K562 (cell line): Measurements from ENCODE around the gene CHAC1. TPM values are rescaled to one million over a fixed set of nuclear protein-coding genes. Genes with fewer than 3 reads are reported as not detected.

Experiments
- ARNT ChIP-seq, 2 experiments: fragments of 450-650 bp; IDR thresholded peaks; 2 replicates each; pipeline ENCODE4 v1.6.1; 2016; ENCODE audit warnings: mild to moderate bottlenecking in 1 of 2
- CEBPZ ChIP-seq: fragments of 150-350 bp; IDR thresholded peaks from 2 replicates; pipeline ENCODE4 v1.6.1; 2014; ENCODE audit warnings: low read depth, mild to moderate bottlenecking, low read length, borderline replicate concordance
- IRF1 ChIP-seq: sonication (generic); formaldehyde crosslinking; IDR thresholded peaks from 2 replicates; pipeline ENCODE4 v1.8.0; 2022; ENCODE audit warnings: missing genetic modification reagents, mild to moderate bottlenecking, borderline replicate concordance
- MEF2D ChIP-seq: conservative IDR thresholded peaks from 2 replicates; pipeline ENCODE4 v1.6.1; 2016; ENCODE audit warnings: low read depth, missing genetic modification characterization, missing compliant biosample characterization
- MEIS2 ChIP-seq: fragments of 450-650 bp; IDR thresholded peaks from 2 replicates; pipeline ENCODE4 v1.6.1; 2014; ENCODE audit warnings: mild to moderate bottlenecking; ENCODE audit not compliant: partially characterized antibody
- NR2C1 ChIP-seq, 2 experiments: fragments of 450-650 bp; IDR thresholded peaks; 2 replicates each; pipeline ENCODE4 v1.6.1; 2017; ENCODE audit warnings: mild to moderate bottlenecking in 2 of 2, antibody characterized with exemption in 1 of 2, inconsistent platforms in 1 of 2, missing compliant biosample characterization in 1 of 2, missing genetic modification characterization in 1 of 2
- SNAPC5 ChIP-seq: fragments of 250-450 bp; sonication (Bioruptor Pico); IDR thresholded peaks from 2 replicates; pipeline ENCODE4 v1.8.0; 2021; ENCODE audit warnings: moderate library complexity, mild to moderate bottlenecking, inconsistent platforms
- SRSF7 ChIP-seq: fragments of 200-400 bp; formaldehyde crosslinking; optimal IDR thresholded peaks from 2 replicates; pipeline ENCODE3; 2017; ENCODE audit warnings: mild to moderate bottlenecking, low read depth, low read length
- ZBTB43 ChIP-seq: sonication (generic); formaldehyde crosslinking; IDR thresholded peaks from 2 replicates; pipeline ENCODE4 v1.8.0; 2023; ENCODE audit warnings: mild to moderate bottlenecking, missing genetic modification reagents
- ZC3H4 ChIP-seq: sonication (generic); formaldehyde crosslinking; IDR thresholded peaks from 2 replicates; pipeline ENCODE4 v1.9.0; 2021; ENCODE audit warnings: missing genetic modification reagents, borderline replicate concordance
- ZKSCAN3 ChIP-seq: fragments of 250-450 bp; sonication (Bioruptor Pico); IDR thresholded peaks from 2 replicates; pipeline ENCODE4 v1.4.0; 2020
- ZNF174 ChIP-seq: fragments of 250-450 bp; sonication (Bioruptor Pico); IDR thresholded peaks from 2 replicates; pipeline ENCODE4 v1.4.0; 2020; ENCODE audit warnings: mild to moderate bottlenecking
- polyA plus RNA-seq, 8 experiments: library from polyadenylated mRNA; depleted of rRNA in 4 of 8; stranded (reverse) in 5 of 8; unstranded in 3 of 8; fragments of >200 nt; fragmentation: Nextera tagmentation in 2 of 8; fragmentation: Illumina TruSeq in 1 of 8; extraction: Ambion mirVana in 2 of 8; extraction: Trizol in 1 of 8; gene quantifications; 2 replicates each; pipeline versions ENCODE4 v1.2.1 to v1.2.3, GENCODE V29; 2011 to 2014; ENCODE audit warnings: inconsistent platforms in 1 of 8, missing spikeins in 1 of 8
- total RNA-seq, 7 experiments: library from RNA; depleted of rRNA in 6 of 7; stranded (reverse); fragments of >200 nt in 6 of 7; fragmentation: Illumina TruSeq in 2 of 7; extraction: Trizol in 2 of 7; gene quantifications; 2 replicates each; pipeline versions ENCODE4 v1.2.1 to v1.2.3, GENCODE V29; 2011 to 2021; ENCODE audit warnings: low replicate concordance in 1 of 7
- TF ChIP-seq, protein P1 (sequence below): sonication (generic); formaldehyde crosslinking; IDR thresholded peaks from 2 replicates; pipeline ENCODE4 v1.8.1; 2022; ENCODE audit warnings: missing genetic modification reagents
- TF ChIP-seq, protein P2 (sequence below), 2 experiments: IDR thresholded peaks; 2 replicates each; pipeline ENCODE4 v1.6.1; 2011; ENCODE audit warnings: borderline replicate concordance in 1 of 2, control low read depth in 1 of 2, low read depth in 1 of 2, low read length in 1 of 2, mild to moderate bottlenecking in 1 of 2, mixed read lengths in 1 of 2, moderate library complexity in 1 of 2; ENCODE audit not compliant: insufficient read depth in 1 of 2, insufficient read length in 1 of 2, poor library complexity in 1 of 2, severe bottlenecking in 1 of 2; ENCODE audit errors: extremely low read depth in 1 of 2

CHAC1 gene
- total and polyA plus RNA-seq, 9 of the 15 experiments (the other 6 are each of a cell fraction or from before 2014, with no cell fraction given), result 0.47 to 39.0 (median 7.5) TPM

GRCh38 chr15:40930430-40931299, 22.6 kb upstream of the CHAC1 start (continued):
- TF ChIP-seq ZBTB43 (no peak), SRSF7 (no peak), MEF2D (tag) (no peak), NR2C1 (IDR thresholded peaks at IDR 0.05) (no peak), NR2C1 (tag; IDR thresholded peaks at IDR 0.05) (no peak), ZNF174 (CRISPR knock-in tag) (no peak), MEIS2 (no peak), CEBPZ (no peak), SNAPC5 (CRISPR knock-in tag) (no peak), ZKSCAN3 (CRISPR knock-in tag) (no peak), ZC3H4 (CRISPR knock-in tag) (no peak), IRF1 (no peak), ARNT (IDR thresholded peaks at IDR 0.05) (no peak)
- TF ChIP-seq, protein P1, sequence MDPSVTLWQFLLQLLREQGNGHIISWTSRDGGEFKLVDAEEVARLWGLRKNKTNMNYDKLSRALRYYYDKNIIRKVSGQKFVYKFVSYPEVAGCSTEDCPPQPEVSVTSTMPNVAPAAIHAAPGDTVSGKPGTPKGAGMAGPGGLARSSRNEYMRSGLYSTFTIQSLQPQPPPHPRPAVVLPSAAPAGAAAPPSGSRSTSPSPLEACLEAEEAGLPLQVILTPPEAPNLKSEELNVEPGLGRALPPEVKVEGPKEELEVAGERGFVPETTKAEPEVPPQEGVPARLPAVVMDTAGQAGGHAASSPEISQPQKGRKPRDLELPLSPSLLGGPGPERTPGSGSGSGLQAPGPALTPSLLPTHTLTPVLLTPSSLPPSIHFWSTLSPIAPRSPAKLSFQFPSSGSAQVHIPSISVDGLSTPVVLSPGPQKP (CRISPR knock-in tag), result no peak
- TF ChIP-seq, protein P2, sequence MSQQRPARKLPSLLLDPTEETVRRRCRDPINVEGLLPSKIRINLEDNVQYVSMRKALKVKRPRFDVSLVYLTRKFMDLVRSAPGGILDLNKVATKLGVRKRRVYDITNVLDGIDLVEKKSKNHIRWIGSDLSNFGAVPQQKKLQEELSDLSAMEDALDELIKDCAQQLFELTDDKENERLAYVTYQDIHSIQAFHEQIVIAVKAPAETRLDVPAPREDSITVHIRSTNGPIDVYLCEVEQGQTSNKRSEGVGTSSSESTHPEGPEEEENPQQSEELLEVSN (IDR thresholded peaks at IDR 0.05; ENCODE audit: borderline replicate concordance in 1 of 2, extremely low read depth in 1 of 2, insufficient read depth in 1 of 2, insufficient read length in 1 of 2, low read depth in 1 of 2, low read length in 1 of 2, poor library complexity in 1 of 2, severe bottlenecking in 1 of 2), result peak; percentile 15 to 89
